SK-N-SH (cell line): ENCODE data around the gene RPGRIP1L. TPM values are rescaled to one million over a fixed set of nuclear protein-coding genes. Genes with fewer than 3 reads are reported as not detected.

Experiments
- CTCF ChIA-PET: fragments of 300-600, 350-600 bp; formaldehyde crosslinking; extraction: SDS; loops from one replicate; lab custom pipeline; 2021; lab: Yijun Ruan, JAX
- POLR2A ChIA-PET: fragments of 350-600 bp; sonication (Branson Sonifier 250); formaldehyde crosslinking; extraction: SDS; loops from one replicate; lab custom pipeline; 2020; ENCODE audit warnings: antibody characterized with exemption, inconsistent platforms; lab: Yijun Ruan, JAX
- DNase-seq: peaks from one replicate; pipeline ENCODE4 v3.0.0; 2012
- H2AFZ ChIP-seq: fragments of 200-600 bp; sonication (generic); 2 replicates; pipeline ENCODE4 v1.8.1; 2016; ENCODE audit warnings: antibody characterized with exemption, mild to moderate bottlenecking, low read depth
- H3F3A ChIP-seq: fragments of 200-600 bp; sonication (generic); replicated peaks from 2 replicates; pipeline ENCODE3; 2016; ENCODE audit warnings: antibody characterized with exemption, mild to moderate bottlenecking; ENCODE audit not compliant: insufficient read depth
- H3K27ac ChIP-seq, 2 experiments: fragments of 200-500 bp in 1 of 2; fragments of 200-600 bp in 1 of 2; sonication (Bioruptor generic) in 1 of 2; sonication (generic), shearing (Covaris generic) in 1 of 2; 2 replicates each; pipeline versions ENCODE4 v1.5.1 to v1.6.1; 2014 to 2016; ENCODE audit warnings: low read depth in 2 of 2, inconsistent platforms in 1 of 2, low read length in 1 of 2, mild to moderate bottlenecking in 1 of 2, mixed read lengths in 1 of 2
- H3K27me3 ChIP-seq: fragments of 200-600 bp; sonication (generic), shearing (Covaris generic); 2 replicates; pipeline ENCODE4 v1.6.1; 2016; ENCODE audit warnings: mixed run types; ENCODE audit not compliant: insufficient read depth
- H3K36me3 ChIP-seq, 2 experiments: fragments of 200-500 bp in 1 of 2; fragments of 200-600 bp in 1 of 2; sonication (Bioruptor generic) in 1 of 2; sonication (generic) in 1 of 2; replicated peaks in 1 of 2; 2 replicates each; pipeline versions ENCODE3 to v1.5.1; 2014 to 2016; ENCODE audit warnings: low read length in 1 of 2, mild to moderate bottlenecking in 1 of 2; ENCODE audit not compliant: insufficient read depth in 2 of 2, control insufficient read depth in 1 of 2
- H3K4me1 ChIP-seq, 2 experiments: fragments of 200-500 bp in 1 of 2; fragments of 200-600 bp in 1 of 2; sonication (Bioruptor generic) in 1 of 2; sonication (generic), shearing (Covaris generic) in 1 of 2; 2 replicates each; pipeline versions ENCODE4 v1.5.1 to v1.6.1; 2014 to 2016; ENCODE audit warnings: low read depth in 1 of 2, low read length in 1 of 2, mixed run types in 1 of 2; ENCODE audit not compliant: insufficient read depth in 2 of 2, control insufficient read depth in 1 of 2
- H3K4me2 ChIP-seq: fragments of 200-600 bp; sonication (generic), shearing (Covaris generic); 2 replicates; pipeline ENCODE4 v1.6.1; 2017; ENCODE audit warnings: mixed run types
- H3K4me3 ChIP-seq, 2 experiments: fragments of 200-500 bp in 1 of 2; fragments of 200-600 bp in 1 of 2; sonication (Bioruptor generic) in 1 of 2; sonication (generic), shearing (Covaris generic) in 1 of 2; 2 replicates each; pipeline versions ENCODE4 v1.5.1 to v1.8.1; 2014 to 2016; ENCODE audit warnings: low read depth in 2 of 2, inconsistent platforms in 1 of 2, low read length in 1 of 2, mild to moderate bottlenecking in 1 of 2, mixed read lengths in 1 of 2, moderate library complexity in 1 of 2
- H3K79me2 ChIP-seq: fragments of 200-600 bp; sonication (generic); 2 replicates; pipeline ENCODE4 v1.8.1; 2017; ENCODE audit warnings: mild to moderate bottlenecking; ENCODE audit not compliant: insufficient read depth
- H3K9ac ChIP-seq: fragments of 200-600 bp; sonication (generic); 2 replicates; pipeline ENCODE4 v1.6.1; 2017; ENCODE audit warnings: mixed run types
- H3K9me2 ChIP-seq: fragments of 200-600 bp; sonication (generic); 2 replicates; pipeline ENCODE4 v1.6.1; 2017; ENCODE audit warnings: mixed run types
- H3K9me3 ChIP-seq: fragments of 200-600 bp; sonication (generic); 2 replicates; pipeline ENCODE4 v1.6.1; 2017; ENCODE audit warnings: mixed run types, mild to moderate bottlenecking, moderate library complexity
- H4K20me1 ChIP-seq: fragments of 200-600 bp; sonication (generic); 2 replicates; pipeline ENCODE4 v1.6.1; 2017; ENCODE audit warnings: mild to moderate bottlenecking, mixed run types; ENCODE audit not compliant: insufficient read depth
- ELF1 ChIP-seq: IDR thresholded peaks from 2 replicates; pipeline ENCODE4 v1.4.0; 2012
- EP300 ChIP-seq, 2 experiments: IDR thresholded peaks; 2 replicates each; pipeline versions ENCODE4 v1.4.0 to v1.6.1; 2012; ENCODE audit warnings: borderline replicate concordance in 1 of 2, low read depth in 1 of 2, low read length in 1 of 2
- EZH2phosphoT487 ChIP-seq: fragments of 200-600 bp; sonication (generic); IDR thresholded peaks from 2 replicates; pipeline ENCODE4 v1.6.1; 2017; ENCODE audit warnings: low read depth, mixed run types, mild to moderate bottlenecking, antibody characterized with exemption, moderate library complexity, borderline replicate concordance
- FOXJ3 ChIP-seq: sonication (generic); formaldehyde crosslinking; IDR thresholded peaks from 2 replicates; pipeline ENCODE4 v1.5.1; 2020; ENCODE audit warnings: mild to moderate bottlenecking, missing genetic modification reagents
- FOXM1 ChIP-seq: IDR thresholded peaks from 2 replicates; pipeline ENCODE4 v1.4.0; 2012; ENCODE audit warnings: low read depth, mild to moderate bottlenecking
- GATA2 ChIP-seq: sonication (generic); formaldehyde crosslinking; IDR thresholded peaks from 2 replicates; pipeline ENCODE4 v1.5.0; 2020; ENCODE audit warnings: mild to moderate bottlenecking, missing genetic modification reagents
- JUND ChIP-seq: IDR thresholded peaks from 2 replicates; pipeline ENCODE4 v1.4.0; 2012
- MAX ChIP-seq: IDR thresholded peaks from 2 replicates; pipeline ENCODE4 v1.4.0; 2012; ENCODE audit warnings: low read depth
- MEF2A ChIP-seq: IDR thresholded peaks from 2 replicates; pipeline ENCODE4 v1.4.0; 2012; ENCODE audit warnings: low read depth, borderline replicate concordance
- POLR2AphosphoS5 ChIP-seq: IDR thresholded peaks from 2 replicates; pipeline ENCODE4 v1.6.1; 2012; ENCODE audit warnings: low read depth, low read length
- REST ChIP-seq: IDR thresholded peaks from 2 replicates; pipeline ENCODE4 v1.6.1; 2012; ENCODE audit warnings: mild to moderate bottlenecking, low read depth, low read length, moderate library complexity
- RXRA ChIP-seq: IDR thresholded peaks from 2 replicates; pipeline ENCODE4 v1.4.0; 2012; ENCODE audit warnings: low read depth, mild to moderate bottlenecking, borderline replicate concordance
- SIN3A ChIP-seq: IDR thresholded peaks from 2 replicates; pipeline ENCODE4 v1.6.1; 2012; ENCODE audit warnings: low read depth, mild to moderate bottlenecking, low read length, moderate library complexity, borderline replicate concordance
- SMC3 ChIP-seq: IDR thresholded peaks from 2 replicates; pipeline ENCODE4 v1.6.1; 2012; ENCODE audit warnings: low read depth, low read length, improper control_type of control experiment
- TAF1 ChIP-seq: IDR thresholded peaks from 2 replicates; pipeline ENCODE4 v1.6.1; 2012; ENCODE audit warnings: low read depth, mild to moderate bottlenecking, low read length, moderate library complexity, borderline replicate concordance
- TCF12 ChIP-seq: IDR thresholded peaks from 2 replicates; pipeline ENCODE4 v1.4.0; 2012
- YY1 ChIP-seq: IDR thresholded peaks from 2 replicates; pipeline ENCODE4 v1.4.0; 2012; ENCODE audit warnings: low read depth, mild to moderate bottlenecking
- WGBS: methylation state at CpG from one replicate; pipeline ENCODE4 v1.1.6; 2017; ENCODE audit warnings: low lambda C conversion rate; 5-methylcytosine and 5-hydroxymethylcytosine counted together
- polyA plus RNA-seq, 3 experiments: library from polyadenylated mRNA; depleted of rRNA; stranded (reverse); fragments of >200 nt; gene quantifications; 2 replicates each; pipeline ENCODE4 v1.2.3, GENCODE V29; 2012

RPGRIP1L gene
- polyA plus RNA-seq, 1 of the 3 experiments (the other 2 are of a cell fraction): 5.7 TPM

- Histone ChIP-seq H3K79me2 (peaks cover 81% of the 10 kb centered on the region), H3K9ac (no peak overlapping the region), H4K20me1 (no peaks in the 10 kb centered on the region; the same call in 1 of the 2 replicates), H3K9me2 (no peaks in the 10 kb centered on the region), H3K27ac (no peak overlapping the region), H3K9me3 (no peaks in the 10 kb centered on the region), H3K4me1 (peaks cover 5 to 13% of the 10 kb centered on the region in 2 experiments; a peak in 3 of 4 replicates), H3K27me3 (no peaks in the 10 kb centered on the region), H3F3A (peaks cover 6% of the 10 kb centered on the region), H2AFZ (no peak overlapping the region), H3K4me2 (no peak overlapping the region), H3K36me3 (no peaks in the 10 kb centered on the region), H3K4me3 (no peak overlapping the region)
- CTCF ChIA-PET: no interaction called here
- WGBS: 84% methylated on average over 3 of the region's 3 CpGs
- no peak for DNase-seq
- POLR2A ChIA-PET: no interaction called here
- TF ChIP-seq JUND (no peak), TAF1 (no peak), FOXM1 (no peak), EZH2phosphoT487 (no peak), MEF2A (no peak), TCF12 (no peak), EP300 (IDR thresholded peaks at IDR 0.05; ENCODE audit: borderline replicate concordance in 1 of 2, low read depth in 1 of 2, low read length in 1 of 2) (no peak), FOXJ3 (CRISPR knock-in tag) (no peak), RXRA (no peak), SIN3A (no peak), POLR2AphosphoS5 (no peak), REST (no peak), GATA2 (no peak), MAX (no peak), SMC3 (no peak), ELF1 (no peak), YY1 (no peak)
Observed at GRCh38 chr16:53713403-53714204, 9.9 kb upstream of the RPGRIP1L start.
